Thyroid gland (tissue), 4 donors: ENCODE results near the gene SLC25A44.

ENCODE experiments used
- CTCF ChIP-seq, 6 experiments: fragments of 200-600 bp in 3 of 6; fragments of 450-650 bp in 3 of 6; sonication (generic) in 3 of 6; IDR thresholded peaks; one replicate each; pipeline ENCODE4 v1.5.1; 2016 to 2019; ENCODE audit warnings: antibody characterized with exemption in 6 of 6, mild to moderate bottlenecking in 2 of 6, inconsistent platforms in 1 of 6, moderate library complexity in 1 of 6
- POLR2A ChIP-seq, 2 donors: fragments of 450-650 bp; IDR thresholded peaks; one replicate each; pipeline ENCODE4 v1.6.1; 2017; ENCODE audit warnings: antibody characterized with exemption in 2 of 2, mild to moderate bottlenecking in 2 of 2, moderate library complexity in 1 of 2

GRCh38 chr1:156229809-156230472 lies 36.0 kb downstream of the SLC25A44 start:
- TF ChIP-seq POLR2A (IDR thresholded peaks at IDR 0.05) (no peak), CTCF (IDR thresholded peaks at IDR 0.05) (no peak)
